NCI-H345 treated with DMSO at 0.1 percent for 48 hours (cell line): Measurements from ENCODE around the gene UBE2G2.

Experiments
- DNase-seq: peaks from one replicate; lab custom pipeline; 2025; ENCODE audit not compliant: unreplicated experiment; lab: John Stamatoyannopoulos, UW

UBE2G2 gene

GRCh38 chr21:44732263-44732662 is 69.4 kb downstream of the UBE2G2 start:
- no peak for DNase-seq

GRCh38 chr21:44730951-44731579 is 70.6 kb downstream of the UBE2G2 start:
- DNase-seq: no peak

GRCh38 chr21:44730028-44730395 is 71.6 kb downstream of the UBE2G2 start:
- DNase-seq: no peak

GRCh38 chr21:44729336-44730027 is 72.1 kb downstream of the UBE2G2 start:
- no peak for DNase-seq

- DNase-seq: no peak
Observed at GRCh38 chr21:44728716-44729115, 72.9 kb downstream of the UBE2G2 start.

GRCh38 chr21:44727757-44728156 is 73.9 kb downstream of the UBE2G2 start:
- no peak for DNase-seq

- no peak for DNase-seq
Observed at GRCh38 chr21:44727321-44727720, 74.3 kb downstream of the UBE2G2 start.

GRCh38 chr21:44726826-44727225 is 74.8 kb downstream of the UBE2G2 start:
- DNase-seq: no peak

- no peak for DNase-seq
Observed at GRCh38 chr21:44724926-44725325, 76.7 kb downstream of the UBE2G2 start.

- no peak for DNase-seq
Observed at GRCh38 chr21:44724196-44724595, 77.4 kb downstream of the UBE2G2 start.

- DNase-seq: no peak
Observed at GRCh38 chr21:44723177-44724131, 78.2 kb downstream of the UBE2G2 start.

- DNase-seq: no peak
Observed at GRCh38 chr21:44722731-44723130, 78.9 kb downstream of the UBE2G2 start.

- no peak for DNase-seq
Observed at GRCh38 chr21:44720170-44720569, 81.5 kb downstream of the UBE2G2 start.
